Glomerular endothelial cell (primary cell): ENCODE data around the gene TMEM86A. TPM values are rescaled to one million over a fixed set of nuclear protein-coding genes. Genes with fewer than 3 reads are reported as not detected.

Source experiments
- DNase-seq: peaks from one replicate; pipeline ENCODE4 v3.0.0-alpha.2; 2011; ENCODE audit warnings: low read depth, low spot score; ENCODE audit errors: extremely low read depth
- total RNA-seq: library from RNA; depleted of rRNA; stranded (reverse); fragments of >200 nt; gene quantifications from 2 replicates; pipeline ENCODE4 v1.2.3, GENCODE V29; 2015

Gene TMEM86A
- total RNA-seq, 1 donor from 2014 or later, result 2.9 TPM

DNA sequence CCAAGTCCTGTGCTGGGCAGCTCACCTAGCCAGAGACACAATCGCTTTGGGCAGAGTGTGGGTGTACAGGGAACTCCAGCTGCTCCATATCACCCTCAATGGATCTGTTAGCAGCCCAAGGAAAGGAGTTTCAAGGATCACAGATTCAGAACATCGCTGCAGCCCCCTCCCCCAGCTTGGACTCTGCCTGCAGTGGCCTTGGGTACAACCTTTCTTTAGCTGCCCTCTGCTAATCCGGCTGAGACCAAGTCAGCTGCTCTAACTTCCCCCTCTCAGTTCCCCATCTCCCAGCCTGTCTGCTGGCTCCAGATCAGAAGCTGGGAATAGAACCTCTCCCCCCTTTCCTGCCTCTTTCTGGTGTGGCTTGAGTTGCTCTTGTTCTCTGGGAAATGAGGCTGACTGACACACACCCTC, 1.3 kb downstream of the TMEM86A start:
- DNase-seq, result no peak

DNA sequence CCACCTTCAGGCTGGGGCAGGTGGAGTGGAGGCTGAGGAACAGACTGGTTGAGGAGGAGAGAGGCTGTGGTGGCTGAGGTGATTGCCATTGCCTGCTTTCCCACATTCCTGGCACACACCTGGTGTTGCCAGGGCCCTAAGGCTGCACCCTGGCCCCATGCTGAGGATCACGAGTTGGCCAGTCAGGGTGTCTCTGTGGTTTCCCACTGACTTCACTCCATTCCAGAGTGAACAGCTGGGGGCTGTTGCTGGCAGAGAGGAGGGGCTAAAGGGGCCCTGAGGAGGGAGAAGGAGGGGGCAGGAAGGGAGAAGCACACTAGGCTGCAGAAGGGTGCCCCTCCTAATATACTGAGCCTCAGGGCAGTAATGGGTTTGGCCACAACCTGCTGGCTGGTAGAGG, 1.8 kb downstream of the TMEM86A start:
- no peak for DNase-seq

DNA sequence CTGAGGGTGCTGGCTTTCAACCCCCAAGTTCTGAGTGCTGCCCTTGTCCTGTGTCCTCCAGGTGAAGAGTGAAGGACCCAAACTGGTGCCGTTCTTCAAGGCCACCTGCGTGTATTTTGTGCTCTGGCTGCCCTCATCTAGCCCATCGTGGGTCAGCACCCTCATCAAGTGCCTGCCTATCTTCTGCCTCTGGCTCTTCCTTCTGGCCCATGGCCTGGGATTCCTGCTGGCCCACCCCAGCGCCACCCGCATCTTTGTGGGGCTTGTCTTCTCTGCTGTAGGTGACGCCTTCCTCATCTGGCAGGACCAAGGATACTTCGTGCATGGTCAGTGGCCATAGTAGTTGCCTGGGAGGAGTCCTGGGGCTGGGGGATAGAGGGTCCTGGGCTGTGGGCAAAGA, 2.3 kb downstream of the TMEM86A start:
- no peak for DNase-seq

DNA sequence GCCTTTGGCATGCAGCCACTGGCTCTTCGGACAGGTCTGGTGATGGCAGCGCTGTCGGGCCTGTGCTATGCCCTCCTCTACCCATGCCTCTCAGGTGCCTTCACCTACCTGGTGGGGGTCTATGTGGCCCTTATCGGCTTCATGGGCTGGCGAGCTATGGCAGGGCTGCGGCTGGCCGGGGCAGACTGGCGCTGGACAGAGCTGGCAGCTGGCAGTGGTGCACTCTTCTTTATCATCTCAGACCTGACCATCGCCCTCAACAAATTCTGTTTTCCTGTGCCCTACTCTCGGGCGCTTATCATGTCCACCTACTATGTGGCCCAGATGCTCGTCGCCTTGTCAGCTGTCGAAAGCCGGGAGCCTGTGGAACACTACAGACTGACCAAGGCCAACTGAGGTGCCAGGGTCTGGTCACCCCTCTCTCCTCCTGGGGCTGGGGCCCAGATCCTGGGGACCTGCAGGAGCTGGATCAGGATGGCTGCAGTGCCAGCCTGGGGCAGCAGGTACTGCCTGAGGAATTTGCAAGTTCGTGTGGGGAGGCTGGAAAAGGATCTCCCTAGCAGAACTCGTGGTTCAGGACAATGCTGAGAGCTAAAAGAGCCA, 3.1 kb downstream of the TMEM86A start:
- DNase-seq, result no peak

DNA sequence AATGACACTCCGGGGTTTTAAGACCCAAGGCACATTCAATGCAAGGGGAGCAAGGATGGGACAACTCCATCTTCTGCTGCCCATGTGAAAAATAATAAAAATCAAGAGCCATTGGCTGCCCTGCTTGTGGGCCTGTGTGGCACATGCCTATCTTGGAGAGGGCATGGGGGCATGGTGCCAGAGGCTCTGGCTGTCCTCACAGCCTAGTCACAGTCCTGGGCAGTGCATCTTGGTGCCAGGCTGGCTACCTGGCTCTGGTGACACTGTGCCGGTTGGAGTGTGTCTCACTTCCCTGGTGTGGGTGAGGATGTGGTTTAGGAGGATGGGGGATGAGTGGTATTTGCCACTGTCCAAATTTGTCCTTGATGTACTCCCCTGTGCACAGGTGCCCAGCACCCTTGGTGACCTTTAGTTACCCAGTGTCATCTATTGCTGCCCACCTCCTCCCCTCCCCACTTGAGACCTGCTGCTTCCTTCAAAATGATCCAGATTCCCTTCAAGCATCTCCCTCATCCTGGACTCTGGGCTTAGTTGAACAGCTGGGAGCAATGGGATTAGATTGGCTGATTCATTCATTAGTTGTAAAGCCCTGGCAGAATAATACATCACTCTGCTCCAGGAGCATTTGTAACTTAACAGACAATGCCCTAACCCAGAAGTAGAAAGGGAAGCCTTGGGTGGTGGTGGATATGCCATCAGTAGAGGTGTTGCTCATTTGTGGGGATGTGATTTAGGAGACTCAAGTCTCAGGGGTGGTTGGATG, 4.6 kb downstream of the TMEM86A start:
- no peak for DNase-seq

DNA sequence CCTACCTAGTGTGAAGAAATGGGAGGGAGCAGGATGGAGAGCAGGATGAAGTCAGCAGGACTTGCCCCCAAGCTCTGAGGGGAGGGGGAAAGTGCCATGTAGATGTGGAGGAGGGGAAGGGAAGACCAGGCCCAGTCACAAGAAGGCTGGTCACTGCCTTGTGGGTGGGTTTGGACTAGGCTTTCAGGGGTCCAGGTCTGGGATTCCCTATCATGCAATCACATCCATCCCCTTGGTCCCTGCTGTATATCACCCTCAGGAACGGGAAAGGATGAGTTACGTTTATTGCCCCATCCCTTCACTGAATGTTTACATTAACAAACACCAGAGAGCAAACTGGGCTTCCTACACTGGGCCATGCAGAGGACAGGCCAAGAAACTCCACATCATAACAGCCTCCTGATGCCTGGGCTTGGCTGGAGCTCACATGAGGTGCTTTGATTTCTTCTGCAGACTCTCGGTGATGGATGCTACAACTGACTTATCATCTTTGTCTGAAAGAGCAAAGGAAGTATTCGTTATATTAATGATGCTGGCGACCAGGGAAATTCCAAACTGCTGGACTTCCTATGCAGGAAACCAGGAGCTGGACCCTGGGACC, 5.6 kb downstream of the TMEM86A start:
- DNase-seq, result no peak

DNA sequence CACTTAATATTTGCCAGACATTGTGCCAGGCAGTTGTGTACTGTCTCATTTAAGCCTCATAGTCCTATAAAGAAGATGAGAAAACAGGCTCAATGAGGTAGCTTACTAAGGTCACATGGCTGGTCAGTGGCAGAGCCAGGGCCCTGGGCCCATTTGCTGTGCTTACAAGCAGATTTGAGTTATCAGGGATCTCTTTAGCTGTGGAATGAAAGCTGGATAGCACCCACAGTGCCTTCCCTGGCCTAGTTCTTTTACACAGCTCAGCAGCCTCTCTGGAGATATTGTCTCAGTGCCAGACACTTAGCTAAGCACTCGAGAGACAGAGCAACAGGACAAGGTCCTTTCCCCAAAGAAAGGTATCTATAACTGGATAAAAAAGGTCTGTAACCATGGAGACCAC, 6.1 kb downstream of the TMEM86A start:
- no peak for DNase-seq

DNA sequence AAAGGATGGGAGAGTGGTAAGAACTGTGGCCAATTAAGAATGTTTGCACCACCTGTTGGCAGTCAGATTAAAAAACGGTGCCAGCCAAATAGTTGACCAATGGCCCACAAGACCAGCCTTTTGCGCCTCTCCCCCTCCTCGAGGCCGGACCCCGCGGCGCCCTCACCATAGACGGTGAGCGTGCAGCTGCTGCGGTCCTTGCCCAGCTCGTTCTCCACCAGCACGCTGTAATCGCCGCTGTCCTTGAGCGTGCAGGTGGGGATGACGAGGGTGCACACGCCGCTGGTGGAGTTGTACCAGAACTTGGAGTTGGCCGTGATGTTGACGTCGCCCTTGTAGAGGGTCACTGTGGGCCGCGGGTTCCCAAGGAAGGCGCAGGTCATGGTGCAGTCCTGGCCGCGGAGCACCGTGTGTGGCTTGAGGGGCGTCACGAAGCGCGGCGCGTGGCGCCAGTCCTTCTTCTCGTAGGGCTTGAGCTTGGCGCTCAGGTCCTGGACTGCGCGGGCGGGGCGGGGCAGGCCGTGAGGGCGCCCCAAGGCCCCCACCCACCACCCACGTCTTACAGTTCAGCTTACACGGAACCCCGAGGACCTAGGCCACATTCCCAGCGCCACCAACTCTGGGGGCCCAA, 7.2 kb downstream of the TMEM86A start:
- no peak for DNase-seq

DNA sequence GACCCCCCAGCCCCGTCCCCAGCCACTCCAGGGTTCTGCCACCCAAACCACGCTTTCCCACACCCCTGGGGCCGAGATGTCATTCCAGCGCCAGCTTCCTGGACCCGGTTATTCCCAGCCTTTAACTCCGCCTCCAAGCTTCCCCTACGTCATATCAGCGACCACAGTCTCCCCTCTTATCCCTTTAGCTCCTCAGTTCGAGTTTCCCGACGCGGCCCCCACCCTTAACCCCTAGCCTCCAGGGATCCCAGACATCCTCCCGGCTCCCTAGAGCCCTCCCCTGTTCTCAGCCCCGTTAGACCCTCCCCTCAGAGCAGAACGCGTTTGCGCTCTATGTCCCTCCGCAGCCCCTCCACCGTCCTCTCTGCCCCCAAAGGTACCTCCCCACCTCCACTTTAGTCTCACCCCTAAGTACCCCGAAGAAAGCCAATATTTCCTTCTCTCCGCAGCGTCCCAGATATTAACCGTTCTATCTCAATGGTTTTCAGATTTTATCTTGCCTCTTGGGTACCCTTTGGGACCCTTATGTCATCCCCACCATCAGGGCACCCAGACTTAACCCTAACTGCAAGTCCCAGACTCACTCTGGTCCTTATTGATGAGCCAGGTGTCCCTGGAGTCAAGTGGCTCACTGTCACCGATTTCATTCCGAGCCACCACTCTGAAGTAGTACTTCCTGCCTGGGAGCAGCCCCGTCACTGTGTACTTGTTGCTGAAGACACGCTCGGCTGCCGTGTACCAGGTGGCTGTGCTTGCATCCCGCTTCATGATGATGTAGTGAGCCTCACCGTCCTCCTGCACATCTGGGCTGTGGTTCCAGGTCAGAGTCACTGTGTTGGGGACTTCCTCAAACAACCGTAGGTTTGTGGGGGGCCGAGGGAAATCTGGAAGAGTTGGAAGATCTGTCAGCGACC, 8.0 kb downstream of the TMEM86A start:
- DNase-seq, result no peak

DNA sequence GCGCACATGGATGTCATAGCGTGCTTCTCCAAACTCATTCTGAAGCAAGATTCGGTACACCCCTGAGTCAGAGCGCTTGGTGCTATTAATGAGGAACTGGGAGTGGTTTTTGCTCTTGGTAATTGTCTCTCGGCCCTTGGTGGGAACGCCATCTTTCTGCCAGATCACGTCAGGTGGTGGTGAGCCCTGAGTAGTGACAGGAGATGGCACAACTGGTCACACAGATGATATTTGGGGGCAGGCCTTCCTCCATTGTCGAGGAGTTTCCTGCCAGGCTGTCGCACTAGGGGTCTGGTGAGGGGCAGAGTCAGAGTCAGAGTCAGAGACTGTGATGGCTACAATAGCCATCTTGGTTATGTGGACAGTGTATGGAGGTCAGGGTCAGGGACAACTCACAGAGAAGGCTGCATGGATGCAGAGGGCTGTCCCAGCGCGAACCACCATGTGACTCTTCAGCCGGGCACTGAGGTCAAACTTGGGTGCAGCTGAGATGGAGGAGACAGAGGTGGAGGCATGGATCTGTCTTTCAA, 9.3 kb downstream of the TMEM86A start:
- DNase-seq, result no peak

DNA sequence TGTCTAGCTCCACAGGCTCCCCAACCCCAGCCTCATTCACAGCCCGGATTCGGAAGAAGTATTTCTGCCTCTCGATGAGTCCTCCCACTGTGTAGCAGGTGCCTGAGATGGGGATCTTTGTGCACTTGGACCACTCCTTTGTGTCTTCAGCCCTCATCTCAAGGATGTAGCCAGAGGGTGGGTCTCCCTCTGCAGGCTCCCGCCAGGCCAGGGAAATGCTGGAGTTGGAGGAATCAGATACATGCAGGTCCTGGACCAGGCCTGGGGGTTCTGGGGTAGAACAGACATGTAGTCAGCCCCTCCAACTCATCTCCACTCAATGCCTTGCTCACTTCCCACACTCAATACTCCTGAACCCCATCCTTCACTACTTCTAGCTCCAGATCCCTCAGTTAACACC, 10.8 kb downstream of the TMEM86A start:
- no peak for DNase-seq

DNA sequence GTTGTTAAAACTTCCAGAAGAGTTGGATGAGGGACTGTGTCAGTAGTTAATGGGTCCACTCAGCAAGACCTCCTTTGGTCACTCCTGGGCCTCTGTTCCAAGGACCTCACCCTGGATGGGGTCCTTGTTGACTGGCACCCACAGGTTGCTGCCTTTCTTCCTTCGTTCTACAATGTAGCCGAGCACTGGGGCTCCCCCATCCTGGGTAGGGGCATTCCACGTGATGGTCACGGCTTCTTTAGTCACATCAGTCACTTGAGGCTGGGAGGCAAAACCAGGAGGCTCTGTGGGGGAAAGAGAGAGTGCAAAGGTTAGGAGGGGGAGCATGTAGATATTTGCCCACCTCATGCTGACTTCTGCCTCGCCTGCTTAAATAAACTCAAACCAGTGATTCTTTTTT, 12.0 kb downstream of the TMEM86A start:
- no peak for DNase-seq

DNA sequence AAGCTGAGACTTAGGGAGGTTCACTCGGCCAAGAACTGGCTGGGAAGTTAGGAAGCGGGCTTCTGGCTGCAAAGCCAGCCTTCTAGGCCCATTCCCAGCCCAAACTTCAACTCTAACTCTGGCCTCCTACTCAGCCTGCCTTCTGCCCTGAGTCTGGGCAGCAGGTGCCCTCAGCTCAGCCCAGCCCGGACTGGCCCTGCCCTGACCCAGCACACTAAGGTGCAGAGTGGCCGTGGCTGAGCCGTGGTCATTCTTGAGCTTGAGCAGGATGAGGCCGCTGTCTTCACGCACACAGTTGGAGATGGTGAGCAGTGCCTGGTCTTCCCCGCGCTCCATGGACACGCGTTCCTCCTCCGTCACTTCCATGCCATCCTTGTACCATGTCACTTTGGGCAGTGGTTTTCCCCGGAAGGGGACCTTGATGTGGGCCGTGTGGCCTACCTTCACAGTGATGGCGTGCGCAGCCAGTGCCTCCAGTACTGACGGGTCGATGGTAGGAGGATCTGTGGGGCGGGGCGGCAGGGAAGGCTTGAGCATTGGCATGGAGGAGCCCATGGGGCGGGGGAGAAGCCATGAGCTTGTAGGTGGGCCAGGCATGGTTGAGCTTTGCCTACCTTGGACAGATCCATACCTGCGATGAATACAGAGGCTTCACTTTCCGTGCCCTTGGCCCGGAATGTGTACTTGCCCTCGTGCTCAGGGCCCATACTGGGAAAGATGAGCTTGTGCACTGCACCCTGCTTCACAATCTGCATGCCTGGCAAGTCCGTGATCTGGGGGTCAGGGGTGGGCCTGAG, 15.3 kb downstream of the TMEM86A start:
- no peak for DNase-seq

DNA sequence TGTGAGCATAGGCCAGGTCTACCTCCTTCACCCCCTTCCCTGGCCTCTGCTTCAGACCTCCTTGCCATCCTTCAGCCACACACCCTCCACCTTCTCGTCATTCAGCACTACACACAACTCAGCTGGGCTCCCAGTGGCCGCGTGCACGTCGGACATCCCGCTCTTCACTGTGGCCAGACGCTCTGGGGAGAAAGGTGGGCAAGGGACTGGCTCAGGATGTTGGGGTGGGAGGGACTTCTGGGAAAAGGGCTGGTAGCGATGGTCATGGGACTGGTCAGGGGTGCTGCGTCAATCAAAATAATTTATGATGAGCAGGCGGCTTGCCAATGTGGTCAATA, 15.8 kb downstream of the TMEM86A start:
- DNase-seq, result no peak

DNA sequence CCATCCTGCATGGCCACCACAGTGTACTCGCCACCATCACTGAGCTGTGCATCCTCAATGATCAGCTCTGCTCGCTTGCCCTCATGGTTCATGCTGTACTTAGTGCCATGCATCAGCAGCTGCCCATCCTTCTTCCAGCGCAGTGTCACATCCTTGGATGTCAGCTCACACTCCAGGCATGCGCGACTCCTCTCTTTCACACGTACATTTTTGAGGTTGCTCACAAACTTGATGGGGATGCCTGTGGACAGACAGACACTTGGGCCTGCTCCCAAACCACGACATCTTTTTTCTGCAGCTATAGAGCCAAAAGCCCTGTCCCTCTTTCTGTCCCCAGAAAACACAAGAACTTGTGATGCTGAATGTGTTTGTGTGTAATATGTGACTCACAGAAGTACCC, 16.9 kb downstream of the TMEM86A start:
- DNase-seq, result no peak

DNA sequence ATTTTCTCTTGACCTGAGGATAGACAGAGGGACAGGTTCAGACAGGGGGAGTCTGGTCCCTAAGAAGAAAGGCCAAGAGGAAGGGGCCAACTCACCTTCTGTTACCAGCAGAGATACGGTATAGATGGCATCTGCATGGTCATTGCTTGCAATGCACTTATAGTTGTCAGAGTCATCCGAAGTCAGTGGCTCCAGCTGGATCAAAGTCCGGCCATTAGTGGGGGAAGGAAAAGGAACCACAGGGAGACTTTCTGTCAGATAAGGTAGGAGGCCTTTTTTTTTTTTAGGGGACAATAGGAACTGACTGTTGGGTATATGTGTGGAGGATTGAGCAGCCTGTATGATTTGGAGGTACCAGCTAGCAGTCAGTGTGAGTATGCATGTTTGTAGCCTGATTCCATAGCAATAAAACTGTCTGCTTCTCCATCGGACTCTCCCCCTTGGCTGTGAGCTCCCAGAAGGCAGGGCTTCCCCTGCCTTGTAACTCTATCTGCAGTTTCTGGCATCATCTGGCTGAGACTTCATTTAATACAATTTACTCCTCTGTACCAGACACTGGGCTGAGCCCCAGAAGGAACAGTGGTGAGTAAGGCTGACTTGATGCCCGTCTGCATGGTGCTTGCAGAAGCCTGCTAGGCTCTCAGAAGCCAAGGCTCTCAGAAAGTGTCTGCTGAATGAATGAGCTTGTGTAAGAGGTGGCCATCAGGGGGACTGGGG, 21.7 kb downstream of the TMEM86A start:
- no peak for DNase-seq

DNA sequence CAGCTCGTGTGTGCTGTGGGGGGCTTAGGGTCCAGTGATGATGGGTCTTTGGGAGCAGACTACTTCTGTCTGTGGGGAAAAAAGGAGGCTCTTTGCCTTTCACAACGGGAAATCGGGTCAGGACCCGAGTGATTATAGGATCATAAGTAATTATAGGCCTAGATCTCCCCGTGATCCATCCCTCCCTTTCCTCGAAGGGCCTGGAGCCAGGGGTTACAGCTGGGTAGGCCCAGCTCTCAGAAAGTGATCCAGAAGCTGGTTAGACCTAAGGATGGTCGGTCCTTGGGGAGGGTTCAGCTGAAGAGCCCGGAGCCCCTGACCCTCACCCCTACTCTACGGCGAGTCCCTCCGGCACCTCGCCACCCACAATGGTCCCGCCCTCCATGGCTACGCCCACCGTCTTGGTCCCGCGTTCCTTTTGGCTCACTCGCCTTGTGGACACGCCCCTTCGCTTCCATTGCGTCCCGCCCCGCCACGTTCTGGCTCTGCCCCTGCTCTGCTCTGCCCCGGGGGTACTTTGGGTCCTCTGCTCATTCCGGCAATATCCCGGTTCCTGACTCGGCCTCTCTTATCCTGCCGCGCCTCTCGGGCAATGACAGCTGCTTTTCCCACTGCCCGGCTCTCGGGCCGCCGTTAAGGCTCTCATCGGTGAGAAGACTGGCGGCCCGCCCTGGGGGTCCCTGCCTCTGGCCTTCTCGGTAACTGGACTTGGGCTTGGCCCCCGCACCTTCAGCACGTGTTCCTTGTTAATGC, 22.4 kb downstream of the TMEM86A start:
- DNase-seq, result no peak

DNA sequence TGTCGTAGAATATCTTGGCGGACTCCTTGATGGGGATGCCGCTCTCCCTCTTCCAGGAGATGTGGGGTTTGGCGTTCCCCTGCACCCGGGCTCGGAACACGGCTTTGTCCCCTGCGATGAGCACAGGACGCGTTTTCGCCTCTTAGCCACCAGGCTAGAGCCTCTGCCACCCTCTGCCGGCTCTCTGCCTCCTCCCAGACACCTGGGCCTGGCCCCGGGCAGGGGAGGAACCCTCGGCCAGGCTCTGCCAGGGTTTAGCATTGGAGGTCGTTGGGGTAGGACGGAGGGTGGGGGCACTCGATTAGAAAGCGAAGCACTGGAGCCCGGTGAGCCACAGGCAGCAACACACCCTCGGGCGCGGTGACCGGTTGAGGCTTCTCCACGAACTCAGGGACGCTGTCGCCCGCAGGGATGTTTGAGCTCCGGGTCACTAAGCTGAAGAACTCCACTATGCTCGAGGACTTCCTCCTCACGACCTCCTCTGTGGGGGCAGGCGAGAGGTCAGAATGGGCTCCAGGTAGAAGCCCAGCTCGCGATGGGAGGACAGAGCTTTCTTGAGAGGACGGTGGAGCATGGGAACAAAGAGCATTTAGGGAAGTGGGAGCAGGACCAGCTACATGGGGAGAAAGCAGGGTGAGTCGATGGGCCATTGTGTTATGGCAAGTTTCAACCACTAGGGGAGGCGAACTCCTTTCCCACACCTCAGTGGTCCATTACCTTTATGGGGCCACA, 23.1 kb downstream of the TMEM86A start:
- no peak for DNase-seq
